ENCODE measurements around the gene KRTAP10-12.

DNA sequence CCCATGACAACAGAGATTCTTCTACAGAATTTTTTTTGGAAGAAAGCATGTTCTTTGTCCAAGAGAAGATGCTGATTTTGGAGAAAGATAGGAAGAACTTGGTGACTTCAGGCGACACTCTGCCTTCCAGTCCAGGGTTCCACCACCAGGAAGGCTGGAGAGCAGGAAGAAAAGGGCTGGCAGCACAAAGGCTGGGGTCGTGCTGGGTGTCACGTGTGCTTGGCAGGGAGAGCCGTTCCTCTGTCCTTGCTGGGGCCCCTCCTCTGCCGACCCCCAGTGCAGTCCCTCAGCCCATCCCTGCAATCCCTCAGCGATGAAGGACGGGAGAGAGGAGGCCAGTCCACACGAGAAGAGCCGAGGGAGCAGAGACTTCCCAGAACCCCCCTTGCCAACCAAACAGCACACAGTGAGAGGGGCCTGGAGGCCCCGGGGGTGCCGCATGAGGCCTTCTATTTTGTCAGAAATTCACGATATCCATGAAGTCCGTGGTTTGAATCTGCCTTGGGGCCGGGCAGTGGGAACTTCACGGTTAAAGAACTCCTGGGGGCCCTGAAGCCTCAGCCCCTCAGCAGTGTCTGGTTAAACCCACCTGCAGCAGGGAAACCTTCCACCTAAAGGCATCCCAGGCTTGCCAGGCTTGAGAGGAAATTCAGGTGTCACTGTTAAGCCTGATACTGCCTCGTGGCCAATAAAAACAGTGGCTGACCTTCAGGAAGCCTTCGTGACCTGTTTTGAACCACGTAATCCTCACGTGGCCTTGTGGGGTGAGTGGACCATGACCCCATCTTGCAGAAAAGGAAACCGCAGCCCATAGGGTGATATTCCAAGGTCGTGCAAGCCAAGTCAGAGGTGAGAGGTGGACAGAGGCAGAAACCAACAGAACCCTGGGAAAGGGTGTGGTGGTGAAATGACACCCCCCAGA lies 3.4 kb downstream of the KRTAP10-12 start:
- no peak for TF ChIP-seq CTCF (conservative IDR thresholded peaks at IDR 0.05; ENCODE audit: low read depth, low read length)
- no peak for TF ChIP-seq EZH2 (IDR thresholded peaks at IDR 0.05; ENCODE audit: low read length, unreplicated experiment)
